ENCODE results near the gene FAM120A.

The FAM120A gene

DNA sequence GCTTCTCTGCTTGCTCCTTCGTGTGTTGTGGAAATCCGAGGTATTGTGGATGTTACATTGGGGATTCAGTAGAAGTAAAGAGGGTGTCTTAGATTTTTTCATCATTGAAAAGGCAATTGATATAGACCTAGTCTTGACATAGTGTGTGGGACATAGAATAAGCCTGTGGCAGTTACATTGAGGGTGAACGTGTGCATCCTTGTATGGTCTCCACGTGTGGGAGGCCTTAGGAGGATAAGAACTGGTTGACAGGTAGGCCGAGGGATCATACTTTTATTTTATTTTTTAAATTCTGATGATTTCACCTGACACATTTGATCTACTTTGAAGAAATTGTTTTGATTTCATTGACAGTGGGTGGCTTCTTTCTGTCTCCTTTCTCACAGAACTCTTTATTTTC, 18.9 kb downstream of the FAM120A start:
- DNase-seq (ENCODE audit: low read depth), result no peak

- no peak for DNase-seq (ENCODE audit: low read depth)
Observed at GRCh38 chr9:93471124-93471523, 19.6 kb downstream of the FAM120A start.

GRCh38 chr9:93473411-93473810, 21.9 kb downstream of the FAM120A start:
- peak; percentile 85 for DNase-seq (ENCODE audit: low read depth)

DNA sequence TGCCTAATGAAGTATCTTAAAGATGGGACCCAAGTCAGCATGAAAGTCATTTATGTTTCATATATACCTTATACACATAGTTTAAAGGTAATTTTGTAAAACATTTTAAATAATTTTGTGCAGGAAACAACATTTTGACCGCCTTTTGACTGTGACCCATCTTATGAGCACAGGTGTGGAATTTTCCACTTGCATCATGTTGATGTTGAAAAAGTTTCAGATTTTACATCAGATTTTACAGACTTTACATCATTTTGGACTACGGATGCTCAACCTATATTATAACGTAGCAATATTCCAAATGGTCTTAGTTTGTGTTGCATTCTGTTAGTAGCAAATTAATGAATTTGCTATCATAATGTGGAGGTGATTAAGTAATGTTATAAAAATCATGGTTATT, 23.6 kb downstream of the FAM120A start:
- DNase-seq (ENCODE audit: low read depth), result no peak

DNA sequence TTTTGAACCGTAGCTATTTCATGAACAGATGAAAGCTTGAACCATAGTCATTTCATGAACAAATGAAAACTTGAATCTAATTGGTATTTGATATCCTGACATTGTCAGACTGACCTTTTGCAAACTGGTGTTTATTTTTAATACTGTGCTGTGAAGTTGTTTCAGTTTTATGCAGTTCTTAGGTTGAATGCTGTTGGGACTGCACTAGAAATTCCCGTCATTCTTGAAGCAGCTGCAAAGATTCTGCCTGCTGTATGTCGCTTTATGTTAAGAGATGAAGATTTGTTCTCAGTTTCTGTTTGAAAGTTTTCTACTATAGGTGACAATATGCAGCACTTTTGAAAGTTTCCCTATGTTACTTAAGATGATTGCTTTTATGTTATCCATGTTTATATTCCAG, 24.4 kb downstream of the FAM120A start:
- DNase-seq (ENCODE audit: low read depth), result no peak

DNA sequence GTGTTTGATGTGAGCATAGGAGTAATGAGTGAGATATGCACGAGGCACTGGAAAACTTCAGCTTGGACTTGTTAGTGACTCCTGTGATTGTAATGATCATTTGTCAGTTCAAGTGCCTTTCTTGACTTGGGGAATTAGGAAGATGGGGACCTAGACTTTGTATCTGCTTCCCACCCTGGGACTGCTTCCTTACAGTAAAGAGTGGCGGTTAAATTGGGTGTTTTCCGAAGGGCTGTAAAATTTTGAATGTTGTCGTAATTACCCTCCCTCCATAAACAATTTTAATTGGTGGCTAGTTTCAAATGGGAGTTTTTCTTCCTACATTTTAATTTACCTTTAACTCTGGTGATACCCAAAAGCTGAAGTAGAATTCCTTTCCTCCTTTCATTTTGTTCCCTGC, 25.4 kb downstream of the FAM120A start:
- no peak for DNase-seq (ENCODE audit: low read depth)

GRCh38 chr9:93477397-93477796, 25.9 kb downstream of the FAM120A start:
- no peak for DNase-seq (ENCODE audit: low read depth)

- peak; percentile 49 for DNase-seq (ENCODE audit: low read depth)
Observed at GRCh38 chr9:93479726-93480125, 28.2 kb downstream of the FAM120A start.

GRCh38 chr9:93480262-93480661, 28.8 kb downstream of the FAM120A start:
- DNase-seq (ENCODE audit: low read depth), result no peak

GRCh38 chr9:93480728-93481324, 29.3 kb downstream of the FAM120A start:
- no peak for DNase-seq (ENCODE audit: low read depth)

DNA sequence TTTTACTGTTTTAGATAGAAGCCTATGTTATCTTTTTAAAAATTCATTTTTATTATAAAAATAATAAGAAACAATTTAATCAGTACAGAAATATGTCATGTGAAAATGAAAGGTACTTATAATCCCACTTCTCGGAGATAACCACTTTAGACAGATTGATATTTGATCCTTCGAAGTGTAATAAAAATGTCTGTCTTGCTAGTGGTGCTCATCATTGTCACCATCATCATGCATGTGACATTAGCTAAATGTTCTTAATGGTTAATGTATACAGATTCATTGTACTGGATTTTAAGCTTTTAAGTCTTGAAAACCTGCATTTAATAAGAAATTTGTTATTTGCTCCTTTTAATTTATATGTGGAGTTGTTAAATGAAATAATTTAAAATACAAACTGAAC, 32.0 kb downstream of the FAM120A start:
- no peak for DNase-seq (ENCODE audit: low read depth)

GRCh38 chr9:93486268-93486667, 34.8 kb downstream of the FAM120A start:
- no peak for DNase-seq (ENCODE audit: low read depth)

DNA sequence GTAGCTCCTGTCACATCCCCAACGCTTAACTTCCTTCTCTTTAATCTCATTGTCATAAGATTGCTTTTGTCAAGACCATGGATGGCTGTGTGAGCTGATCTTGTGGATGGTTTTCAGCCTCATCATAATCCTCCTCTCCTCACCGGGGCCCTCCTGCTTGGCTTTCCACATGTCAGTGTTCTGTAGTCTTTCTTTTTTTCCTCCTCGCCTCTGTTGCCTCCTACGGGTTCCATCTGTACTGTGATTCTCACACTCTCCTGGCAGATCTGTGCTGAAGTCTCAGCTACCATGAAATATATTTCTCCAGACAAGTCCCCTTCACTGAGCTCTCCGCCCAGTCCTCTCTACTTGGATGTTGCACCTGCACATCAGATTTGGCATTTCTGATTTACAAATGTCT, 36.8 kb downstream of the FAM120A start:
- DNase-seq (ENCODE audit: low read depth), result no peak

- peak; percentile 40 for DNase-seq (ENCODE audit: low read depth)
Observed at GRCh38 chr9:93491593-93492232, 40.2 kb downstream of the FAM120A start.

GRCh38 chr9:93492327-93492726, 40.8 kb downstream of the FAM120A start:
- DNase-seq (ENCODE audit: low read depth), result peak; percentile 15

- DNase-seq (ENCODE audit: low read depth), result no peak
Observed at GRCh38 chr9:93493949-93494348, 42.5 kb downstream of the FAM120A start.

- DNase-seq (ENCODE audit: low read depth), result no peak
Observed at GRCh38 chr9:93496285-93496684, 44.8 kb downstream of the FAM120A start.

DNA sequence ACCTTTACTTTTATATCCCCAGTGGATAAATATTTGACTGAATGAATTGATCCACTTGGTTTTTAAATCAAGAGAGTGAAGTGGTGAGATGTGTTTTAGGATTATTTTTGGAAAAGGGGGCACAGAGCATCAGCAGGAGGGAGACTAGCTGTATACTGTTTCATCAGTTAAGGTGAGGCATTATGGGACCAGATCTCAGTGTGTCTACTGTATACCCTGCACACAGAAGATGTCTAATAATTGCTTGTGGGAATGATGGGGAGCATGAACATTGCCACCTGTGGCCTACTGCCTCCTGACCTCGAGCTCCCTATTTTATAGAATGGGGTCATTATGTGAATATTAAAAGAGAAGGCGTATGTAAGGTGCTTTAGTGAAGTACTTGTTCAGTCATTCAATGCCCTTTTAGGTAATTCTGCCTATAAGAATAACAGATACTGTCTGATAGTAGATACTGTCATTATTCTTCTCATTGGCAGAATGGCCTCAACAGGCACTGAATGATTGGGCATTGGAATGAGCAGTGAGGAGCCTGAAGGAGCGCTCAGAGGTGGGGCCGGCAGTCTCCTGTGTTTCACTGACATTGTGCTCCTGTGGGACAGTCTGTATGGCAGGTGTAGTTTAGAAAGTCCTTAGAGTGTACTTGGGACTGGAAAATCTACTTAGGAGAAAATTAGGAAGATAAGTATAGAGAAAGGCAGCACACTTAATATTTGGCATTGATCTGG, 49.2 kb downstream of the FAM120A start:
- no peak for DNase-seq (ENCODE audit: low read depth)

- peak; percentile 29 for DNase-seq (ENCODE audit: low read depth)
Observed at GRCh38 chr9:93501406-93501805, 49.9 kb downstream of the FAM120A start.

DNA sequence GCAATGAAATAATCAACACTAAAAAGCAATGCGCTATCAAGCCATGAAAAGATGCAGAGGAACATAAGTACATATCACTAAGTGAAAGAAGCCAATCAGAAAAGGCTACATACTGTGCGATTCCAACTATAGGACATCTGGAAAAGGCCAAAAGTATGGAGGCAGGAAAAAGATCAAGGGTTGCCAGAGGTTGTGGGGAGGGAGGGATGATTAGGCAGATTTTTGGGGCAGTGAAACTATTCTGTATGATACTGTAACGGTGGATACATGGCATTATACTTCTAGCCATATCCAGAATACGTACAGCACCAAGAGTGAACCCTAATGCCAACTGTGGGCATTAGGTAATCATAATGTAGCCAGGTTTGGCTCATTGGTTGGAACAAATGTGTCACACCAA, 51.9 kb downstream of the FAM120A start:
- no peak for DNase-seq (ENCODE audit: low read depth)

DNA sequence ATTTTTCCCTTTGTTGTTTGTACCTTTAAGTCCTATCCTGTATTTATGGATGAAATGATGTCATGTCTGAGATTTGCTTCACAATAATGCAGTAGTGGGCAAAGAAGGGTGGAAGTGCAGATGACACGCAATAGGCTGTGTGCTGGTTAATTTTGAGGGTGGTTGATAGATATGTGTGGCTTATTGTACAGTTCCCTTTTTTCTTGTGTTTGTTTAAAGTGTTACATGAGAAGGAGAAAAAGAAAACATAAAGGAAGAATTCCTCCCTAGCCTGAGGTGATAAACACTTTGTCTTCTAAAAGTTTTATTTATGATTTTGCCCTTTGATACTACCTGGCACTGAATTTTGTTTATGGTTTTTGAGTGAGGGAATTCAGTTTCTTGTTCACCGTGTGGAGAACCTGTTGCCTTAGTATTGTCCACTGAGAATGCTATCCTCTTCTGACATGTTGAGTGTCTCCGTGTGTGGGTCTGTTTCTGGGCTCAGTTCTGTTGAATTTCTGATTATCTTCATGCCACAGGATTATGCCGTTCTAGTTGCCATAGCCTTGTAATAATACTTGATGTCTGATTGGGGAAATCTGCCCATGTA, 54.2 kb downstream of the FAM120A start:
- no peak for DNase-seq (ENCODE audit: low read depth)

DNA sequence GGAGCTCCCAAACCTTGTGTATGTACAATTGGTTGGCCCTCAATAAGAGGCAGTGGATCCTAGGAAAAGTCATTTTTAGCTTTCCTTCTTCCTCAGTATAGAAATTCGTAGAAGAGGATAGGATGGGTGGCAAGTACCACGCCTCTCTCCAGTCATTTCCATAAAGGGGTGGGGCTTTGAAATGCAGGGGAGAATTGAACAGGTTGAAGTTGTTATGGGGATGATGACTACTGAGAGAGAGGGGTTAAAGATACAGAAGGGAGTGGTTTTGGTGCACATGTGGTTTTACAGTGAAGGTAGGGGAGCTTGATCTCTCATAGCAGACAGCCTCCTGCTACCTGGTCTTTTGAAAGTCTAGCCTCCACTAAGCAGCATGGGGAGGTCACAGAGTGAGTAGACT, 56.3 kb downstream of the FAM120A start:
- no peak for DNase-seq (ENCODE audit: low read depth)

GRCh38 chr9:93508207-93508606, 56.7 kb downstream of the FAM120A start:
- no peak for DNase-seq (ENCODE audit: low read depth)

Measured in amniotic epithelial cell (primary cell).